ENCODE results near the gene FCSK.

Gene FCSK

GRCh38 chr16:70453117-70453891 lies 1.1 kb upstream of the FCSK start:
- no peak for TF ChIP-seq CTCF (IDR thresholded peaks at IDR 0.05; ENCODE audit: low read depth, low read length)

GRCh38 chr16:70453892-70454221 lies 538 bp upstream of the FCSK start:
- H3K4me3 ChIP-seq (ENCODE audit: low read depth, low read length): peak overlapping the region; percentile 94
- TF ChIP-seq CTCF (IDR thresholded peaks at IDR 0.05; ENCODE audit: low read depth, low read length): no peak

More at GRCh38 chr16:70453117-70453891, 1.1 kb upstream of the FCSK start:
- peak overlapping the region; percentile 94 for H3K4me3 ChIP-seq (ENCODE audit: low read depth, low read length)

- TF ChIP-seq CTCF (IDR thresholded peaks at IDR 0.05; ENCODE audit: low read depth, low read length): no peak
- H3K4me3 ChIP-seq (ENCODE audit: low read depth, low read length): no peak overlapping the region
Measured at GRCh38 chr16:70455910-70456309, 1.5 kb downstream of the FCSK start.

GRCh38 chr16:70457446-70458166 lies 3.2 kb downstream of the FCSK start:
- no peak for TF ChIP-seq CTCF (IDR thresholded peaks at IDR 0.05; ENCODE audit: low read depth, low read length)
- H3K4me3 ChIP-seq (ENCODE audit: low read depth, low read length): no peak overlapping the region

GRCh38 chr16:70460737-70461261 lies 6.4 kb downstream of the FCSK start:
- no peak for TF ChIP-seq CTCF (IDR thresholded peaks at IDR 0.05; ENCODE audit: low read depth, low read length)
- no peak overlapping the region for H3K4me3 ChIP-seq (ENCODE audit: low read depth, low read length)

GRCh38 chr16:70463235-70463634 lies 8.8 kb downstream of the FCSK start:
- no peak for TF ChIP-seq CTCF (IDR thresholded peaks at IDR 0.05; ENCODE audit: low read depth, low read length)
- H3K4me3 ChIP-seq (ENCODE audit: low read depth, low read length): no peak overlapping the region

Data from WI38 (cell line).